Stimulated activated CD4-positive, alpha-beta T cell treated with anti-CD3 and anti-CD28 coated beads, Interleukin-4, amount 100 ng/mL, for 4 hours (primary cell): ENCODE measurements around the gene HGS.
A peak's percentile ranks its signal among the peaks of the same experiment; 100 is the strongest.

ENCODE experiments used
- DNase-seq, 2 experiments: peaks; one replicate each; pipeline ENCODE4 v3.0.0-alpha.2; 2020

The HGS gene, protein sequence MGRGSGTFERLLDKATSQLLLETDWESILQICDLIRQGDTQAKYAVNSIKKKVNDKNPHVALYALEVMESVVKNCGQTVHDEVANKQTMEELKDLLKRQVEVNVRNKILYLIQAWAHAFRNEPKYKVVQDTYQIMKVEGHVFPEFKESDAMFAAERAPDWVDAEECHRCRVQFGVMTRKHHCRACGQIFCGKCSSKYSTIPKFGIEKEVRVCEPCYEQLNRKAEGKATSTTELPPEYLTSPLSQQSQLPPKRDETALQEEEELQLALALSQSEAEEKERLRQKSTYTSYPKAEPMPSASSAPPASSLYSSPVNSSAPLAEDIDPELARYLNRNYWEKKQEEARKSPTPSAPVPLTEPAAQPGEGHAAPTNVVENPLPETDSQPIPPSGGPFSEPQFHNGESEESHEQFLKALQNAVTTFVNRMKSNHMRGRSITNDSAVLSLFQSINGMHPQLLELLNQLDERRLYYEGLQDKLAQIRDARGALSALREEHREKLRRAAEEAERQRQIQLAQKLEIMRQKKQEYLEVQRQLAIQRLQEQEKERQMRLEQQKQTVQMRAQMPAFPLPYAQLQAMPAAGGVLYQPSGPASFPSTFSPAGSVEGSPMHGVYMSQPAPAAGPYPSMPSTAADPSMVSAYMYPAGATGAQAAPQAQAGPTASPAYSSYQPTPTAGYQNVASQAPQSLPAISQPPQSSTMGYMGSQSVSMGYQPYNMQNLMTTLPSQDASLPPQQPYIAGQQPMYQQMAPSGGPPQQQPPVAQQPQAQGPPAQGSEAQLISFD

DNA sequence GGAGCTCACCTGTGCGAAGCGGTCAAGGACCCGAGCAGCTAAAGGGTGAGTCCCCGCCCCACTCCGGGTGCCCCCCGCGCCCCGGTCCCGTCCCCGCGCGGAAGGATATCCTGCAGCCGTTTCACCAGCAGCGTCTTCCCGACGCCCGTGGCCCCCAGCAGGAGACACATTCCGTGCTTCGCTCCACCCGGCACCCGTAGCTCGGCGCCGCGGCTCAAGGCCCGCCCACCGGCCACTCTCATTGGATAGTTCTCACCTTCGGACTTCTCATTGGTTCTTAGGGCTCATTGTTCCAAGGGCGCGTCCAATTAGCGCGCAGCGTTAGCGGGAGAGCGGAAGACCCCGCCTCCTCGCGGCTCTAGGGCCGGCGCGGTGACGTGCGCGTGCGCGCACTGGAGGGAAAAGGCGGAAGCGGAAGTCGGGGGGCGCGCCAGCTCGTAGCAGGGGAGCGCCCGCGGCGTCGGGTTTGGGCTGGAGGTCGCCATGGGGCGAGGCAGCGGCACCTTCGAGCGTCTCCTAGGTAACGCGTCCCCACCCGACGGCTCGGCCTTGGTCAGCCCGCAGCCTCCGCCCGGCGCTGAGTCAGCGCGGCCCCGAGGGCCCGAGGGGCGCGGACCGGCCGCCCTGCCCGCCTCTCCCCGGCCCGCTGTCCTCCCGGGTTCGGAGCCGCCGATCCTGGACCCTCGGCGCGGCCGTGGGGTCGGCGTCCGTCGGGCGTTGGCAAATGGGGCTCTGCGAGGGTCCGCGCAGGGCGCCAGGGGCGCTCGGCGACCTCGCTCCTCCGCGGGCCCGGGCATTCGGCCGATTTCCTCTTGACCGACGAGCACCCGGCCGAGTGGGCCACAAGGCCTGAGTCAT lies at the start of gene HGS, which contains the start of gene ARL16:
Gene HGS, plus strand, starts transcription at position 428 of the 858 bp plus-strand sequence. Its CDS starts 56 bp downstream, at position 484.
Gene ARL16, minus strand, starts transcription at position 214 of the 858 bp plus-strand sequence. Its CDS starts 44 bp downstream, at position 170.
- peak; percentile 95 to 97 for DNase-seq

DNA sequence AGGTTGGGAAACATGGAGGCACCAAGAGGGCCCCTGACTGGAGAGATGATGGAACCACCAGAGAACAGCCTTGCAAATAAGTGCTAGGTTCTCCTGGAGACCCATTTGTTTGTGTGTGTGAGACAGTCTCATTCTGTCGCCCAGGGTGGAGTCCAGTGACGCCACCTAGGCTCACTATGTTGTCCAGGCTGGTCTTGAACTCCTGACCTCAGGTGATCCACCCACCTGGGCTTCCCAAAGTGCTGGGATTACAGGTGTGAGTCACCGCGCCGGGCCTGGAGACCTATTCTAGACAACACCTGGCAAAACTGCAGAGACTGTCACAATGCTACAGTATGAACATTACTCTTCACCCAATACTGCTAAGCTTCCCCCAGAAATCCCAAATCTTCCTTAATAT lies 48.4 kb upstream of the HGS start:
- no peak for DNase-seq

DNA sequence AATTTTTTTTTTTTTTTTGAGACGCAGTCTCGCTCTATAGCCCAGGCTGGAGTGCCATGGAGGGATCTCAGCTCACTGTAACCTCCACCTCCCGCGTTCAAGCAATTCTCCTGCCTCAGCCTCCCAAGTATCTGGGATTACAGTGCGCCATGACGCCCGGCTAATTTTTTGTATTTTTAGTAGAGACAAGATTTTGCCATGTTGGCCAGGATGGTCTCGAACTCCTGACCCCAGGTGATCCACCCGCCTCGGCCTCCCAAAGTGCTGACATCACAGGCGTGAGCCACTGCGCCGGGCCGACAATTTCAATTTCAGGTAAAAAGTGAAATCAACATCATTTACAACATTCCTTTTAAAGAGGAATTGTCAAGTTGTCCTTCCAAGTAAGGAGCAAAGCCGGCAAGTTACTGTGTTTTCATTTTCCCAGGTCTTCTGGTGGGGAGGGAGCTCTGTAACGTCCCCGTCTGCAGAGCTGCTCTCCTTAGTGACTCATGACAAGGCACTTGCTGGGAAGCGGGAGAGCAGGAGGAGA lies 47.8 kb upstream of the HGS start:
- no peak for DNase-seq

DNA sequence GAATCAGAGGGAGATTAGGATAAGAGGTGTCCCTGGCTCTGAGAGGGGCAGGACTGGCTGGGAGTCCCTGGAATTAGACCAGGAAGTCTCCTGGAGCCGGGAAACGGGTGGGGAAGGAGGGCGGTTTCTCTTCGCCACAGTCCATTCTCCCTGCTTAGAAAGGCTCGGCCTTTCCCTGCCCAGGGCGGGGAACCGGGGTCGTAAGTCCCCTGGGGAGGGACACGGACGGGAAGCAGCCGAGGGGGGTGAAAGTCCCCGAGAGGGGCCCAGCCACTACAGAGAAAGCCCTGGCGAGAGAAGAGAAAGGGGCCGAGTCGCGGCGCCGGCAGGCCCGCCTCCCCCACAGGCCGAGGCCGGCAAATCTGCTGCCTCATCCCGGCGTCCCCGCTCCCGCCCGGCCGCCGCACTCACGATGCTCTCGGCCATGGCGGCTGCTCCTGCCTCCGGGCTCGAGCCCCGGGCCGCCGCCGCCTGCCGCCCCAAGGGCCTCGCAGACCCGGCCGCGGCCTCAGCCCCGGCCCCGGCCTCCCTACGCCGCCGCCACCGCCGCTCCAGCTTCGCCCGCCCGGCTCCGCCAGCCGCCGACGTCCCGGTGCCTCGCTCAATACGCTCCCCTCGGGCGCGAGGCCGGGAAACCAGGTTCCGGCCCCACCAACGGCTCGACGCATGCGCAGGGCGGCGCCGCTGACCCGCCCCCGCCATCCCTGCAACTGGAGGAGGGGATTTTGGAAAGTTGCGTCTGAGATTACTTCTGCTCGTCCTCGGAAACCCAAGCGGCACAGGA lies 47.1 kb upstream of the HGS start, which contains the start of the genes NPLOC4 and TSPAN10:
Gene NPLOC4, minus strand, starts transcription at position 608 of the 784 bp plus-strand sequence. Its CDS starts 182 bp downstream, at position 426.
Gene TSPAN10, plus strand, starts transcription at position 692 of the 784 bp plus-strand sequence. CDS start 5,217 bp downstream, outside the sequence.
- peak; percentile 82 to 88 for DNase-seq

DNA sequence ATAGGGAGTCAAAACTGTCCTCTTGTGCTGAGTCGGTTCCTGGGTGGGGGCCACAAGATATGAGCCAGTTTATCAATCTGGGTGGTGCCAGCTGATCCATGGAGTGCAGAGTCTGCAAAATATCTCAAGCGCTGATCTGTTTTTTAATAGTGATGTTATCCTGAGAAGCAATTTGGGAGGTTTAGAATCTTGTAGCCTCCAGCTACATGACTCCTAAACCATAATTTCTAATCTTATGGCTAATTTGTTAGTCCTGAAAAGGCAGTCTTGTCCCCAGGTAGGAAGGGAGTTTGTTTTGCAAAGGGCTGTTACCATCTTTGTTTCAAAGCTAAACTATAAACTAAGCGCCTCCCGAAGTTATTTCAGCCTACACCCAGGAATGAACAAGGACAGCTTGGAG lies 45.1 kb upstream of the HGS start:
- DNase-seq, result no peak

DNA sequence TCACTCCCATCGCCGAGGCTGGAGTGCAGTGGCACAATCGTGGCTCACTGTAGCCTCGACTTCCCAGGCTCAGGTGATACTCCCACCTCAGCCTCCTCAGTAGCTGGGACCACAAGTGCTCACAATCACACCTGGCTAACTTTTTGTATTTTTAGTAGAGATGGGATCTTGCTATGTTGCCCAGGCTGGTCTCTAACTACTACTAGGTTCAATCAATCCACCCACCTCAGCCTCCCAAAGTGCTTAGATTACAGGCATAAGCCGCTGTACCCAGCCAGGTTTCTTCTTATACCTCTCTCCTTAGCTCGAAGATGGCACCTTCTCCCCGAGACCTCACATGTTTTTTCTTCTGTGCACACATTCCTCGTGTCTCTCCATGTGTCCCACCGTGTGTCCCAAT lies 43.8 kb upstream of the HGS start:
- DNase-seq, result no peak

DNA sequence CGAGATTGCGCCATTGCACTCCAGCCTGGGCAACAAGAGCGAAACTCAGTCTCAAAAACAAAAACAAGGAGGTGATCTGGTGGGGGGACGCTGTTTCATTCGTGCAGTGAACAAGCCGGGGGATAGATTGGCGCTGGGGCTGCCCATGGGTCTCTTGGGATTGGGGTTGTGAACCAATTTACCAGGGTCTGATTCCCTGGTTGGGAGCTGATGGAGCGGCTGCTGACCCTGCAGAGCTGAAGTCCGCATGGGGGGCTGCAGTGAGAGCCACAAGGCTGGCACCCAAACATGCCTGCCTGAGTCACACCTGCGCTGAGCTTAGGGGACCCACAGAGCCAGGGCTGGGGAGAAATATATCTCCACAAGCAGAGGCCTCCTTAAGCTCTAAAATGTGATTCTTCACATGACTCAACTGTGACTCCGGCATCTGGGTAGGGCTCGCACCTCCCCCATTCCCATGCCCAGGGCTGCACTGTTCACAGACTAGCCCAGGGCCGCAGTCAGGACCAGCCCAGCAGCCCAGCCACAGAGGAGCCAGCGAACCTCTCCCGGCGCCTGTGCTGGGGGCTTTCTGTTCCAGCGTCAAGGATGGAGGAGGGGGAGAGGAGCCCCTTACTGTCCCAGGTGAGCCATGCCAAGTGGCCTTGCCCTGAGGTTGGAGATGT lies 41.9 kb upstream of the HGS start:
- DNase-seq, result no peak

DNA sequence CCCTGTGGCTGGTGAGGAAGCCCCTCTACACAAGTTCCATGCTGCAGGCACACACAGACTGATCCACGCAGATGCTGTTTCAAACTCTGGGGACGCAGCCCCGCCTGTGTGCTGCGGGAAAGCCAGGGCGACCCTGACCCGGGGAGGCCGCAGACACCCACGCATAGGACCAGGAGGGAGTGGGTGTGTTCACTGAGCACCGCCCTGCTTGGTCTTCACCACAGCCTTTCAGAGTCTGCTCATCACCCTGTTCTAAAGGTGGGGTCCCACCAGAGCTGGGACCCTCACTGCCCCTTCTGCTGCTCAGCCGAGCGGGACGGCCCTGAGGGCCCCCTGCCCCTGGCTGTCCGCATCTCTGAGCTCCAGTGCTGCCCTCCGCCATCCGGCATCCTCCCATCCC lies 39.3 kb upstream of the HGS start:
- DNase-seq, result no peak

DNA sequence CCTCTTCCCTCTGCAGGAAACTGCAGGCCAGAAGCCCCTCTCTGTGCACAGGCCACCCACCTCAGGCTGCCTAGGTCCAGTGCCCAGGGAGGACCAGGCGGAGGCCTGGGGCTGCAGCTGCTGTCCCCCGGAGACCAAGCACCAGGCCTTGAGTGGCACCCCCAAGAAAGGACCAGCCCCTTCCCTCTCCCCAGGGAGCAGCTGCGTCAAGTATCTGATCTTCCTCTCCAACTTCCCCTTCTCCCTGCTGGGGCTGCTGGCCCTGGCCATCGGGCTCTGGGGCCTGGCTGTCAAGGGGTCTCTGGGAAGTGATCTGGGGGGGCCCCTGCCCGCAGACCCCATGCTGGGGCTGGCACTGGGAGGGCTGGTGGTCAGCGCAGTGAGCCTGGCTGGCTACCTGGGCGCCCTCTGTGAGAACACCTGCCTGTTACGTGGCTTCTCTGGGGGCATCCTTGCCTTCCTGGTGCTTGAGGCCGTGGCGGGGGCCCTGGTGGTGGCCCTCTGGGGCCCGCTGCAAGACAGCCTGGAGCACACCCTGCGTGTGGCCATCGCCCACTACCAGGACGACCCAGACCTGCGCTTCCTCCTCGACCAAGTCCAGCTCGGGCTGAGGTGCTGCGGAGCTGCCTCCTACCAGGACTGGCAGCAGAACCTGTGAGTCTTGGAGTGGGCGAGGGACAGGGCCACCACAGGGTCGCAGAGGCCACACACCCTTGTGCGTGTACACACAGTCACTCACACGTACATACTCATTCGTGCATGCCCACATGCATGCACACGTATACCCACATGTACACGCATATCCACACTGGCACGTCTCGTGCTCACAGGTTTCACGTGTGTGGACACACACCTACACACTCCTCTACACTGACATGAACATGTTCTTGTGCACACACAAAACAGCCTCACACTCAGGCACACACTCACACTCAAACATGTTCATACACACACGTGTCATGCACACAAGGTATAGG lies 38.5 kb upstream of the HGS start:
- DNase-seq, result no peak

DNA sequence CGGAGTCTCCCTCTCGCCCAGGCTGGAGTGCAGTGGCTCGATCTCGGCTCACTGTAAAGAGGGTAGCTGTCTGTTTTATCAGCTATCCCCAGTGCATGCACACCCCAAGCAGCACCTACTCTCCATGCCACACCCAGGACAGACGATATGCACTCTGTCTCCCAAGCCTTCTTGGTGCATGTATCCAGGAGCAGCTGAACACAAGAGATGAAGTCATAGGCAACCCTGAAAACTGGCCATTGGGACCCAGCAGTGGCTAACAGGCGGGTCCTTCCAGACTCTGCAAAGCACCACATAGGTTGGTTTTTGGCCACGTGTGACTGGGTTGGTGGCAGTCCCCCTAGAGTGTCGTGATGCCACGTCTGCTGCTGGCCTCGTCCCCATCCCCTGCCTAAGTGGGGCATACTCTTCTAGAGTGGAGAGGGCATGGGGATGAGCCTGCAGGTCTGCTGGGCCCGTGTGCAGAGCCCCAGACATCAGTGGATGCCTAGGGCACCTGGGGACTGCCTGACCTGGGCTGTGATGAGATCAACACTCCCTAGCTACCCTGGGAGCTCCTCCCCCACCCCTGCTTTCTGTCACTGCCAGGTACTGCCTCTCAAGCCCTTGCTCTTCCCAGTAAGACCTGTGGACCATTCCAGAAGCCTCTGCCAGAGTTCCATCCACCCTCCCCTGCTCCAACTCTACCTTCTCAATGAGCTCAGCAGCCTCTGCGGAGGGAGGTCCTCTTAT lies 36.8 kb upstream of the HGS start:
- DNase-seq, result no peak

DNA sequence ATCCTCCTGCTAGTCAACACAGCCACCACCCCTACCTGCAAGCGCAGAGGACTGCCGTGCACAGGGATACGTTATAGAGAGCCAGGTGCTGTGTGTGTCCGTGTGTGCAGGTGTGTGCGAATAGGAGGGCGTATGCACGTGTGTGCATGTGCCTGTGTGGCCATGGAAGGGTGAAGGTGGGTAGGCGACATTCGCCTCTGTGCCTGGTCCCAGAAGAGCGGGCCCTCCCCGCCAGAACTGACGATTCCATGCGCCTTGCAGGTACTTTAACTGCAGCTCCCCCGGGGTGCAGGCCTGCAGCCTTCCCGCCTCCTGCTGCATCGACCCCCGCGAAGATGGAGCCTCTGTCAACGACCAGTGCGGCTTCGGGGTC lies 36.2 kb upstream of the HGS start:
- DNase-seq, result no peak

DNA sequence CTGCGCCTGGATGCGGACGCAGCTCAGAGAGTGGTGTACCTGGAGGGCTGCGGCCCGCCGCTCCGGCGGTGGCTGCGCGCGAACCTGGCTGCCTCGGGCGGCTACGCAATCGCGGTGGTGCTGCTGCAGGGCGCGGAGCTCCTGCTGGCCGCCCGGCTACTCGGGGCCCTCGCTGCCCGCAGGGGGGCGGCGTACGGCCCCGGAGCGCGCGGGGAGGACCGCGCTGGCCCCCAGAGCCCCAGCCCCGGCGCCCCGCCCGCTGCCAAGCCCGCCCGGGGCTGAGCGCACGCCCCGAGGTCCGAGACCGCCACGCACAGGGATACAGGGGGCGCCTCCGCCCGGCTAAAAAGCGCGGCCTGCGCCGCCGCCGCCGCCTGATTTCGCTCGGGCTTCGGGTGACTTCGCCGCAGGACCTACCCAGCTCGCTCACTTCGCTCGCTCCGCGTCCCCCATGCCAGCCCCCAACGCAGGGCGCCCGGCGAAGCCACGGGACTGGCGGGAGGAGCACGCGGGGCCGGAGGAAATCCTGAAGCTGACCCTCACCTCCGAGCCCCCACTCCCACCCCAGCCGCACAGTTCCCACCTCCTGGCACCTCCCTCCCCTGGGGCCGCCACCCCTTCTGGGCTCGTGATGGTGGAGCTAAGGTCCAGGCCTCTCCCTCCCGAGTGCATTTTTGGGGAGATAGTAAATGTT lies 35.7 kb upstream of the HGS start:
- DNase-seq, result no peak

DNA sequence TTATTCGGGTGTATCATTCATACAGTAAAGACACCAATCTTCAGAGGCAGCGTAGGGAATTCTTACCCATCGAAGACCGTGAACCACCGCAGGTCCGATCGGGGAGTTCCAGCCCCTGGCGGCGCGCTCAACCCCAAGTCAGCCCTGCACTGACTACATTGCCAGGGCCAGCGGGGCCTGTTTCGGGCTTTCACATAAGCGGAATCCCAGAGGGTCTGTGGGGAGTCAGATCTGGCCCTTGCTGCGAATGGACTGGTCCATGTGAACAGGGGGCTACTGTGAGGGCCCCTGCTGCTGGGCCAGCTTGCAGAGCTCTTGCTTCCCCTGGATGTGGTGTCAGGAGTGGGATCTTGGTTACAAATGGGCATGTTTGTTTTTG lies 35.1 kb upstream of the HGS start:
- no peak for DNase-seq

DNA sequence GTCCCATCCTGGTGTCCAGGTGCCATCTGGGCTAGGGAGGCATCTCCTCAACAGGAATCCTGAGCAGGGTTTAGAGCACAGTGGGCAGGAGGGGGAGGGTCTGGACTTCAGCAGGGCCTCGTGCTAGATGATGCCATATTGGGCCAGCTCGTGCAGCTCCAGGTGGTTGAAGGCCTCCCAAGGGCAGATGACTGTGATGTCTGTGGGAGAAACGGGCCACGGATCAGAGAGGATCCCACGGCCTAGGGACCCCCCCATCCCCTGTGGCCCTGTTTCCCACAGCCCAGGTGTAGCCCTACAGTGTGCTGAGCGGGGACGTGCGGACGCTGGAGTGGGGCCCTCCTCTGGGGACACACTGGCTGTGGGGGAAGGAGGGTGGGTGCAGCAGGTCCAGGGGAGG lies 32.9 kb upstream of the HGS start:
- no peak for DNase-seq

DNA sequence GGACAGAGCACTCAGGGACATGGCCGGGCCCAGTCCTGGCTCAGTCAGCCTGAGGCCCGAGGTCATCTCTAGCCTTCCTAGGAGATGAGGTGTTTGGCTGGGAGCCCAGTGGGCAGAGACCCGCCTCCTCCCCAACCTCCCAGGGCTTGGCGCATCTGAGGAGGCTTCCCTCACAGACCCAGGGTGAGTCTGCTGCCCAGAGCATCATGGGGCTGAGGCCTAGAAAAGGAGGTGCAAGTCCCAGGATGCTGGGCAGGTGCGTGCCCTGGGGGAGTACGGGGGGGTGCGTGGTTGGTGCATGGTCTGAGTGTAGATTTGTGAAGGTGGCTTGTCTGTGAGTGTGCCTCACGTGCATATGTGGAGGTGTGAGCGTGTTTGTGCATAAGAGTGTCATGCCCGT lies 32.1 kb upstream of the HGS start:
- no peak for DNase-seq

DNA sequence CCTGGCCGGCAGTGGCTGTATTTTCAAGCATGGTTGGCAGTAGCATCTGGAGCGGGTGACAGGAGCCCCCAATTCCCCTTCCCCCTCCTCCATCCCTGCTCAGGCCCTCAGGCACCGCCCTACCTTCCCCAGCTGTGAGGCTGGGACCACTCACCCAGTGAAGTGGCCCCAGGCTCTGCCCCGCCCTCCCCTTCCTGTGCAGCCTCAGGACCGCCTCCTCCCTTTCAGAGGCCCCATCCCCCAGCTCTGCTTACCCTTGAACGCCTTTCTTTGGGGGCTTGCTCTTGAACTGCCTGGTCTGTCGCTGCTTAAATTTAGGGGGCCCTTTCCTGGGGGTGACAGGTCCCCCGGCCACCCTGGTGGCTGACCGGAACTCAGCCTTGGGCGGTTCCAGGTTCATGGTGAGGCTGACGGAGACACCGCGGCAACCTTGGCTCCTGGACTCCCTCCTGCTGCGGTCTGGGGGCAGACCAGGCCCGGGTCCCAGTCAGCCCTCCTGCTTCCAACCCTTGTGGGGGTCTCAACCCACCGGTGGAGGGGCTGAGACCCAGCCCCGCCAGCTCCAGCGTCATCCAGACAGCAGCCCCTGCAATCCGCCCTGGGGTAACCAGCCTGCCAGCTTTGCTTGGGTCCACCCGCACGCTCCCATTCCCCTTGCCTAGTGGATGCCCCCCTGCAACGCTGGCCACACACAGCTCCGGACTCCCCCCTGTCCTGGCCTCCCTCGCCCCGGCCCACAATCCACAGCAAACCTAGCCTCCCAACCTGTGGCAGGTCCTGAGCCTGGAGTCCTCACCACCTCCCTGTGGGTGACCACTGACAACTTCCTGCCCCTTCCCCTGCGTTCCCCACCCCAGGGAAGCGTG lies 30.7 kb upstream of the HGS start:
- DNase-seq, result no peak

DNA sequence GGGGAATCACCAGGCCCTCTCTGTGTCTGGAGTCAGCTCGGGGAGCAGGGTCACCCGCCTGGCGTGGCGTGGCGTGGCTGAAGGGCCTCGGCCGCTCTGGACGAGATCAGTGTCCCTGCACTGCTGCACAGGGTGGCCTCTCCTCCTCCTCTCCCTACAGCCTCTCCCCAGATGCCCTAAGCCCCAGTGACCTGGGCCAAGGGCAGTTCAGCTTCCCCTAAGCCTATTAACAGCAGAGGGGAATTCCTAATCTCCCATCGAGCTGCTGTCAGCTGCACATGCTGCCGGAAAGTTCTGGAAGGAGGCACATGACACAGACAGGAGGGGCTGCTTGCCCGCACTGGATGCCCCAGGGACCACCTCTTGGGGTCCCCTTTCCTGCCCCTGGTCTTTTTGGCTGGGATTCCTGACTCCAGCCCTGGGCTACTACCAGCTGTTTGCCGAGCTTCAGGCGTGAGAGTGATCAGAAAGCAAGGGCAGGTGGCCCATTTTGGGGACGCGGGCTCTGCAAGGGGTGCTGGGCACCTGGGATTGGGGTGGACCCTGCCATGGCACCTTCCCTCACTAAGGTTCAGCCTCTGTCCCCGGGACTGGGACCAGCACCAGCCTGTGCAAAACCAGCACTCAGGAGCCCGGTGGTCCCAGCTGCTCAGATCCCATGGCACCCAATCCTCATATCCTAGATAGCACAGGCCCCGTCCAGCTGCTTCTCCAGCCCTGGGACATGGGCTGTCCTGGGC lies 28.3 kb upstream of the HGS start:
- DNase-seq, result no peak
